ENCODE data around the gene TNFRSF8.

GRCh38 chr1:12189328-12189682 is 126.2 kb downstream of the TNFRSF8 start:
- TF ChIP-seq POLR2A (IDR thresholded peaks at IDR 0.05) = no peak
- no peak for TF ChIP-seq CTCF (IDR thresholded peaks at IDR 0.05)
- TF ChIP-seq EP300 (IDR thresholded peaks at IDR 0.05) = no peak
